GM20000 (cell line): ENCODE results near the gene PAPLN.

Experiments
- DNase-seq: peaks from one replicate; pipeline ENCODE4 v3.0.0; 2012; ENCODE audit warnings: low spot score
- CTCF ChIP-seq: IDR thresholded peaks from 2 replicates; pipeline ENCODE4 v1.5.1; 2012; ENCODE audit warnings: mild to moderate bottlenecking, control low read depth; ENCODE audit errors: extremely low read depth, missing control alignments

The PAPLN gene

GRCh38 chr14:73283608-73284379 is 46.5 kb downstream of the PAPLN start:
- DNase-seq: no peak
- TF ChIP-seq CTCF: no peak

- DNase-seq: no peak
- TF ChIP-seq CTCF: no peak
Observed at GRCh38 chr14:73285979-73286378, 48.7 kb downstream of the PAPLN start.

GRCh38 chr14:73286598-73286997 is 49.3 kb downstream of the PAPLN start:
- TF ChIP-seq CTCF: no peak
- DNase-seq: no peak

GRCh38 chr14:73287071-73287470 is 49.8 kb downstream of the PAPLN start:
- TF ChIP-seq CTCF: no peak
- no peak for DNase-seq

GRCh38 chr14:73289308-73289707 is 52.0 kb downstream of the PAPLN start:
- TF ChIP-seq CTCF: no peak
- no peak for DNase-seq

GRCh38 chr14:73289729-73290128 is 52.4 kb downstream of the PAPLN start:
- DNase-seq: no peak
- TF ChIP-seq CTCF: no peak

- DNase-seq: peak; percentile 54
- no peak for TF ChIP-seq CTCF
Observed at GRCh38 chr14:73290279-73290678, 53.0 kb downstream of the PAPLN start.
